Right lobe of liver (tissue), 4 donors: ENCODE measurements around the gene CDX2.

Experiments used
- POLR2A ChIP-seq: fragments of 450-650 bp; IDR thresholded peaks from one replicate; pipeline ENCODE4 v1.6.1; 2017; ENCODE audit warnings: antibody characterized with exemption, mild to moderate bottlenecking
- TF ChIP-seq, protein P1 (sequence below), 4 donors: fragments of 200-600 bp in 3 of 4; fragments of 450-650 bp in 1 of 4; IDR thresholded peaks; one replicate each; pipeline versions ENCODE4 v1.5.1 to v1.8.0; 2016 to 2022; ENCODE audit warnings: antibody characterized with exemption in 4 of 4, mild to moderate bottlenecking in 2 of 4
- donor health status: DM: no; HTN: no; CAD: no.
- donor health status: DM: no; HTN: no; CAD: no.
- donor health status: DM: no; HTN: yes; CAD: no.

DNA sequence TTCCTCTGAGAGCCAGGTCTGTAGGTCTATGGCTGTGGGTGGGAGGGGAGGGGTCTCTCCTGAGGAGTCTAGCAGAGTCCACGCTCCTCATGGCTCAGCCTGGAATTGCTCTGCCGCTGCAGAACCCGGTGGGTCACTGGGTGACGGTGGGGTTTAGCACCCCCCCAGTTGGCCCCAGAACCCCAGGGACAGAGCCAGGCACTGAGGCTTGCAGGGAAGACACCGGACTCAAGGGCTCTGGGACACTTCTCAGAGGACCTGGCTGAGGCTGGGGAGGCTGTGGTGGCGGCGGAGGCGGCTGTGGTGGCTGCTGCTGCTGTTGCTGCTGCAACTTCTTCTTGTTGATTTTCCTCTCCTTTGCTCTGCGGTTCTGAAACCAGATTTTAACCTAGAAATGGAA is 6.1 kb downstream of the CDX2 start:
- no peak for TF ChIP-seq POLR2A
- TF ChIP-seq, protein P1, sequence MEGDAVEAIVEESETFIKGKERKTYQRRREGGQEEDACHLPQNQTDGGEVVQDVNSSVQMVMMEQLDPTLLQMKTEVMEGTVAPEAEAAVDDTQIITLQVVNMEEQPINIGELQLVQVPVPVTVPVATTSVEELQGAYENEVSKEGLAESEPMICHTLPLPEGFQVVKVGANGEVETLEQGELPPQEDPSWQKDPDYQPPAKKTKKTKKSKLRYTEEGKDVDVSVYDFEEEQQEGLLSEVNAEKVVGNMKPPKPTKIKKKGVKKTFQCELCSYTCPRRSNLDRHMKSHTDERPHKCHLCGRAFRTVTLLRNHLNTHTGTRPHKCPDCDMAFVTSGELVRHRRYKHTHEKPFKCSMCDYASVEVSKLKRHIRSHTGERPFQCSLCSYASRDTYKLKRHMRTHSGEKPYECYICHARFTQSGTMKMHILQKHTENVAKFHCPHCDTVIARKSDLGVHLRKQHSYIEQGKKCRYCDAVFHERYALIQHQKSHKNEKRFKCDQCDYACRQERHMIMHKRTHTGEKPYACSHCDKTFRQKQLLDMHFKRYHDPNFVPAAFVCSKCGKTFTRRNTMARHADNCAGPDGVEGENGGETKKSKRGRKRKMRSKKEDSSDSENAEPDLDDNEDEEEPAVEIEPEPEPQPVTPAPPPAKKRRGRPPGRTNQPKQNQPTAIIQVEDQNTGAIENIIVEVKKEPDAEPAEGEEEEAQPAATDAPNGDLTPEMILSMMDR (IDR thresholded peaks at IDR 0.05): no peak
